NCI-H128 (cell line): ENCODE data around the gene PLK5.
"Not testable (repeated sequence)": the region's sequence is repeated elsewhere in the genome, so short reads cannot be mapped to it uniquely, and the experiment has no call there.

Source experiments
- DNase-seq: peaks from one replicate; lab custom pipeline; 2025; ENCODE audit not compliant: unreplicated experiment; lab: John Stamatoyannopoulos, UW

PLK5 gene

DNA sequence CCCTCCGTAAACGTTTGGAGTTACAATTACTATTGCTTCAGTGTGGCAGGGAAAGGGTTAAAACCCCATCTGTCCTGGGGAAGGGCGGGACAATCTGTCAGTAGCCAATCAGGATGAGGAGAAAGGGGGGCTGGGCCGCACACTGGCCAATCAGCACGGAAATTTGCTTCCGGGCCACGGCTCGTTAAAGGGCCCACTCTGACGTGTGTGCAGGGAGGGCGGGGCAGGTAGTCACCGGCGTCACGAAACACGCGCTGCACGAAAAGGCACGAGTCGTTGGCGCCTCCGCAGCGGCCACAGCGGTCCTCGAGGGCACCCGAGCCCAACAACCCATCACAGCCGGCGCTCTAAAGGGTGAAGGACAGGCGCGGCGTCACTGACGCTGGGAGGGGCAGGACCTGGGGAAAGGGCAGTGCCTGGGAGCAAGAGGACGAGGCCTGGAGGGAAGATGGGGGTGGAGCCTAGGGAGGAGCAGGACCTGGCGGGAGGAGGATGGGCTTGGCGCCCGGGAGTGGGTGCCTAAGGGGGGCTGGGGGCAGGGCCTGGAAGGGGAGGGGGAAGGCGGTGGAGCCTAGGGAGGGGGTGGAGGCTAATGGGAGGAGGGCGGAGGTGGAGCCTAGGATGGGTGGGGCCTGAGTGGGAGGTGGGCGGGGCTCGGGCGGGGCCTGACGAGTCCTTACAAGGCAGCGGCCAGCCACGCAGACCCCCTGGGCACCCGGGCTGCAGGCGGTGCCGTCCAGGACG, 15.9 kb upstream of the PLK5 start:
- DNase-seq, result peak; percentile 77

DNA sequence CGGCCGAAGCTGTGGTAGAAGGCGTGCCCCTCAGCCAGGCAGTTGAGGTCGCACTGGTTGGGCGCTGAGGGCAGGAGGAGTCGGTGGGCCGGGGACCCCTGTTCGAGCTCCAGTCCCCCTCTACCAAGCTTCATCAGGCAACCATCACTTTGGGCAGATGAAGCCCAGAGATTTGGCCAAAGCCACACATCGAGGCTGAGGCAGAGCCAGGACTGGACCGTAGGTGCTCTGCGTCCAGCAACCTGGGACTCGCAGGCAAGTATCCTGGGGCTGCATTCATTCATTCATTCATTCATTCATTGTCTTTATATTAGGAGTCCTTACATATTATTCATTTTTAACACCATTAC, 15.4 kb upstream of the PLK5 start:
- DNase-seq, result no peak

- DNase-seq, result no peak
Observed at GRCh38 chr19:1509602-1510441, 14.1 kb upstream of the PLK5 start.

DNA sequence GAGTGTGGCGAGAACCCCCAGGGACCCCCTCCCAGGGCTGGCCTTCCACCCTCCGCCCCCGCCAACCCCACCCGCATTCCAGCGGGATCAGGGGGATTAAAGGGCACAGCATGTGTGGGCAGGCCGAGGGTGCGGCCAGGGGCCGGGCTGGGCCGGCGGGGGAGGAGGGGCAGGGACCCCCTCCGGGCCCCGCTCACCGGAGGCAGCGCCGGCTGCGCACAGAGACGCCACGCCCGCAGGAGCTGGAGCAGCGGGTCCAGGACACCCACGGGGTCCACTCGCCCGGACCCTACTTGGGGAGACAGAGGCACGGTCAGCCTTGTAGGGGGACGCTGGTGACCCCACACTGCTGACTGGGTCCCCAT, 13.5 kb upstream of the PLK5 start:
- DNase-seq, result no peak

- DNase-seq, result no peak
Observed at GRCh38 chr19:1510807-1511206, 13.1 kb upstream of the PLK5 start.

- no peak for DNase-seq
Observed at GRCh38 chr19:1511318-1512317, 12.3 kb upstream of the PLK5 start.

DNA sequence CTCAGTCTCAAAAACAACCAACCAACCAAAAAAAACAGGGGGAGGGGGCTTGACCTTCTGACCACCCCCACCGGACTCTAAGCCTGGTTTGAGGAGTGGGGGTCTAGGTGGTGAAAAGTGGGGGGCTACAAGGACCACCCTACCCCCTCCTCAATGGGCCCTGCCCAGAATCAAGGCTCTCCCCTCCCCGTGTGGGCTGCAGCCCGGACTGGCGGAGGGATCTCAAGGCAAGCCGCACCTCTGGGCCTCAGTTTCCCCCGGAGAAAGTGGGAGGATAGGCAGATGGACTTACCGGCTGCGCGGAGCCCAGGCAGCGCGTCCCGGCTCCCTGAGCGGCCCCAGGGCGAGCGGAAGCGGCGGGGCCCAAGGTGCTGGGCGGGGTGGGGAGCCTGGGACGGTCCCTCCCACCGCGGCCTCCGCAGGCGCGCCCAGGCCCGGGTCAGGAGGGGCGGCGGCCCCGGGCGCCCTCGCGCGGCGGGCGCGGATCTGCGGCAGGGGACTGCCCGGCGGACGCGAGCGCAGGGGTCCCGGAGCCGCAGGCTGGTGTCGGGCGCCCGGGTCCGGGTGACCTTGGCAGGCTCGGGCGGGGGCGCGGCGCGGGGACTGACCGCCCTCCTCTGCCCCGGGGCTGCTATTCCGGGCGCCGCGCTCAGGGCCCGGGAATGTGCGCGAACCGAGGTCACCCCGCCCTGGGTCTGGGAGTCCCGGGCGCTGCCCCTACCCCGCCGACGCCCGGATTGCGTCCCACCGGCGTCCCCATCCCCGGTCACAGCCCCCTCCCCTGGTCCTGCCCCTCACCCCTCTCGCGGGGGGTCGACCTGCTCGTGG, 11.0 kb upstream of the PLK5 start, which contains the start of gene ADAMTSL5:
ADAMTSL5 (minus strand) TSS at position 349 of the 828 bp plus-strand sequence. CDS start 2,076 bp downstream, outside the sequence.
- no peak for DNase-seq

GRCh38 chr19:1513499-1514294, 10.2 kb upstream of the PLK5 start:
- DNase-seq, result no peak

DNA sequence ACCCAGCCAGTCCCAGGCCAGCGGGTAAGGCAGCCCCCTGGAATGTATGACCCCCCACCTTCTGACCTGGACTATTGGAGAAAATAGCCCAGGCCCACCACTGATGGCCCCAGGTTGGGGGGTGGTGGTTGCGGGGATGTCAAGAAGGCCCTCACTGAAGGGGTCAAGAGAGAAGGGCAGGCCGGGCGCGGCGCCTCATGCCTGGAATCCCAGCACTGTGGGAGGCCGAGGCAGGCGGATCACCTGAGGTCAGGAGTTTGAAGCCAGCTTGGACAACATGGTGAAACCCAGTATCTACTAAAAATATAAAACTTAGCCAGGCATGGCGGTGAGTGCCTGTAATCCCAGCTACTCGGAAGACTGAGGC, 9.6 kb upstream of the PLK5 start:
- DNase-seq, result no peak

- DNase-seq, result no peak
Observed at GRCh38 chr19:1514986-1515721, 8.7 kb upstream of the PLK5 start.

DNA sequence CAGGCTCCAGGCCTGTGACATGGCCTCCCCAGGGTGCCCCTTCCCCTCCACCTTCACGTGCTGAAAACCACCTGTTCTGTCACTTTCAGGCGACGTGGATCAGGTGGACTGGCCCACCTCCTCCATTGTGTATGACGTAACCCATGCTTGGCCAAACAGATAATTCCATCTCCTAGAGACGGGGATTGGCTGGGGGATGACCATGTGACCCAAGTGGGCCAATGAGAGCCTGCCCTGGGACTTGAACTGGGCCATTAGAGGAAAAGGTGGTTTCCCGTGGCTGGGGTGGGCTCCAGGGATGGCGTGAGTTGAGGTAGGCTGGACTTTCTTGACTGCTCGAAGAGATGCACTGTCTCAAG, 7.5 kb upstream of the PLK5 start:
- no peak for DNase-seq

- DNase-seq, result no peak
Observed at GRCh38 chr19:1518471-1518870, 5.4 kb upstream of the PLK5 start.

GRCh38 chr19:1519802-1520201, 4.1 kb upstream of the PLK5 start:
- not testable (repeated sequence) for DNase-seq

DNA sequence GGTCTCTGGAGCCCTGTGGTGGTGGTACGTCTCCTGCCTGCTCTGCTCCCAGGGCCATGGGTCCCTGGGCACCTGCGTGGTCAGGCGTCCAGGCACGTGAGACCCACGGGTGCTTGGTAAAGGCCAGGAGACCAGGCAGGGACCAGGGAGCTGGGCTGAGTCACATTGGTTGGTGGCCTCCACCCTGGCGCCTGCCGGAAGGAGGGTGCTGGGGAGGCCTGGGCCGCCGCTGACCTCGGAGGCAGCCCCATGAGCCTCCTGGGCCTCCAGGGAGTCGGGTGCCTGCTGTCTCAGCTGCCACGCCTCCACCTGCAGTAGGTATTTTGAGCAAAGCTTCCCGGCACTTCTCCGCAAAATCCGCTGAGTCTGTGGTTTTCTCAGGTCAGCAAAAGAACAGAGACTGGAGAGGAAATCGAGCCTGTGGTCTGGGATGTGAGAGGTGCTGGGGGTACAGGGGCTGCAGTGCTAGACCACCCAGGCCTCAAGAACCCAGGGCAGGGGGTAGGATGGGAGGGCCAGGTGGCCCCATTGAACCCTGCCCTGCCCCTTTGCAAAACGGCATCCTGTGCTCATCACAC, 3.6 kb upstream of the PLK5 start:
- DNase-seq, result no peak

DNA sequence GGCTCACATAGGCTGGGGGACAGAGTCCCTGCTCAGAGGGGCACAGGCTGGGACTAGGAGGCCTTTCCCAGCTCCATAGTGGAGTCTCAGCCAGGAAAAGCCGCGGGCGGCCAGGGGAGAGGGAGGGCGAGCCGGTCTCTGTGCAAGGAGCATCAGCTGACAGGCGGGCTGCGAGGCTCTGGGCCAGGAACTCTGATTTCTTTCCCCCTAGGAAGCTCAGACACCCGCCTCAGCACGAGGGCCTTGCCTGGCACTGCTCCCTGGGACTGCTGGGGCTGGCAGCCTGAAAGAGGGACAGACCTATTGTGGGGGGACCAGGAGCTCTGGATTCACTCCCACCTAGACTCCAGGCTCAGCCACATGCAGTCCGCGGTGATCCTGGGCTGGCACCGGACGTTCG, 2.2 kb upstream of the PLK5 start:
- no peak for DNase-seq

DNA sequence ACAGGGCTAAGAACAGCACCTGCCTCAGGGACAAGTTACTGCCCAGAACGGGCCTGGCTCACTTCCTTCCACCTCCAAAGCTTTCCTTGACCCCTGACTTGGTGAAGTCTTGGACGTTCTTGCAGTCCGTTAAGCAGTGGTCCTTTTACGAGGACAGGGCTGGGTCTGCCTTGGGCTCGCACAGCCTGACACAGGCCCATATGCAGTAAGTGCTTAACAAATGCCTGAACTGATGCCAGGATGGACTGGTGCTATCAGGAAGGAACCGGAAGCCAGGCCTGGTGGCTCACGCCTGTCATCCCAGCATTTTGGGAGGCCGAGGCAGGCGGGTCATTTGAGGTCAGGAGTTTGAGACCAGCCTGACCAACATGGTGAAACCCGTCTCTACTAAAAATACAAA, 1.8 kb upstream of the PLK5 start:
- no peak for DNase-seq

DNA sequence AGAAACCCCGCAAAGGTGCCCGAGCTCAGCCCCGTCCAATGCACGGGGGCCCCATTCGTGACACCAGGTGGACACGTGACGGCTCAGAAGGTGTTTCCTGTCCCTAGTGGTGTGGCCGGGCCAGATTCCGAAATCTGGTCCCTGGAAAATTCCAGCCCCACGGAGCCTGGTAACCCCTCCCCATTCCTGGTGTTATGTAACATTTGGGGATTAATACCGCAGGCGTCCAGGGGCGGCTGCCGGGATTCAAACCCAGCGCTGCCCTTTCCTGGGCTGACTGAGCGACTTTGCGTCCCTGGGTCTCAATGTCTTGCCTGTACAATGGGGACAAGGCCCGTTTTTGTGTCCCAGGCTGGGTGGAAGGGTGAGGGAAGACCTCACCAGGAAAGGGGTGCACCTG, 1.0 kb upstream of the PLK5 start:
- DNase-seq, result no peak

DNA sequence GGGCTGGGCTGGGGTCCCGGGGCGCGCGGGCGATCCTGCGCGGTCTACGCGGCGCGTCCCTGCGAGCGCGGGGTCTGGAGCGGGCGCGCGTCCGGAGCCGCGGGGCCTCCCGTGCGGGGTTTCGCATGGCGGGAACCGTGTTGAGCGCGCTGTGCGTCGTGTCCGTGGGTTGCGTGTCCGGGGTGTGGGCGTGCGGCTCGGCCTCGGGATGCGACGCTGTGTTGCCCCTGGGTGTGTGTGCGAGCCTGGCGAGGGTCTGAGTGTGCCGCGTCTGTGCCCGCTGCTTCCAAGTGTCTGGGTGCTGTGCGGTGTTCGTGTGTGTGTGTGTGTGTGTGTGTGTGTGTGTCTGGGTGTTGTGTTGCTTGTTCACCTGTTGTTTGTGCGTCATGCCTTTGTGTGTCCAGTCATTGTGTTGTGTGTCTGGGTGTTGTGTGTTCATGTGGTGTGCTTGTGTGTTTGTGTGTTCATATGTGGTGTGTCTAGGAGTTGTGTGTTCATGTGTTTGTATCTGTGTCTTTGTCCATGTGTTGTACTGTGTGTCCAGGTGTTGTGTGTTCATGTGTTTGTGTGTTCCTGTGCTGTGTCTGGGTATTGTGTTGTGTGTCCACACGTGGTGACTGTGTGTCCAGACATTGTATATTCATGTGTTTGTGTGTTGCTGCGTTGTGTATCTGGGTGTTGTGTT, 552 bp downstream of the PLK5 start:
- no peak for DNase-seq
